HG03280 (cell line): Measurements from ENCODE around the gene STPG3.
A peak's percentile ranks its signal among the peaks of the same experiment; 100 is the strongest.
"Not testable (repeated sequence)": the region's sequence is repeated elsewhere in the genome, so short reads cannot be mapped to it uniquely, and the experiment has no call there.

Source experiments
- ATAC-seq: cut with Tn5 transposase; IDR thresholded peaks from one replicate; pipeline ENCODE4 v1.9.1; 2021; ENCODE audit warnings: mild to moderate bottlenecking, moderate library complexity; ENCODE audit not compliant: unreplicated experiment

STPG3 gene

DNA sequence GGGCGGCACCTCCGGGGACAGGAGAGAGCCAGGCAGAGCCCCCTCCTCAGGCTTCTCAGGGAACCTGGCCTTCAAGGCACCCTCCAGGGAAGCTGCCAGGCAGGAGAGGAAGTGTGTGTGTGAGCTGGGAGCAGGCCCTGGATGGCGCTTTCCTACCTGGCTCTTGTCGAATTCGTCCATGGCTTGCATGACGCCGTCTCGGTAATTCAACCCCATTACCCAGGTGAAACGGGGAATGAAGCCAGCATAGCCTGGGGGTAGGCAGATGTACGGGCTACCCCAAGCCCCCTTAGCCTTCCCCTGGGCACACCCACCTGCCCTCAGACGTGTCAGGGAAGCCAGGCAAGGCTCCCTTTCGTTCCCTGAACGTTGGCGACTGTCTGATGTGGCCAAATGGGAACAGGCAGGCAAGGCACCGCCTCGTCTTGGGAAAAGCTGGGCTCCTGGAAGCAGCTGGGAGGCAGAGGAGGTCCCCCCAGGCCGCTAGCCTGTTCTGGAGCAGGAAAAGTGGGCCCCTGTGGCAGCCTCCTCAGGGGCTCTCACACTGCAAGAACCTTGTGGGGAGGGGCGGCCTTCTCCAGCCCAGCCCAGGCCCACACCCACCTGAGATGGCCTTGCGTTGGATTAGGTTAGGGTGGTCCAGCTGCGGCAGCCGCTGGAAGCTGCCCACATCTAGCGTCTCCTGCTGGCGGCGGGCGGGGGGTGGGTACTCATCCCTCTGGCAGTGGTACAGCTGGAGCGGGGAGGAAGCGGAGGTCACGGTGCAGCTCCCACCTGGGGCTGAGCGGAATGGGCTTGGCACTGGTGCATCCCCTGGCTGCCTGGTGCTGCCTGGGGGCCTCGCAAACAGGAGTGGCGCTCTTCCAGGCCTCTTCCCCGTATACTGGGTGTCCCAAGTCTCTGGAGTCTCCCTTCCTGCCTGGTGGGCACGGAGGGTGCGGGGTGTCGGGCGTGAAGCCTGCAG is 6.3 kb upstream of the STPG3 start:
- no peak for ATAC-seq

- no peak for ATAC-seq
These were observed 5.3 kb upstream of the STPG3 start for GRCh38 chr9:137245450-137246421.

DNA sequence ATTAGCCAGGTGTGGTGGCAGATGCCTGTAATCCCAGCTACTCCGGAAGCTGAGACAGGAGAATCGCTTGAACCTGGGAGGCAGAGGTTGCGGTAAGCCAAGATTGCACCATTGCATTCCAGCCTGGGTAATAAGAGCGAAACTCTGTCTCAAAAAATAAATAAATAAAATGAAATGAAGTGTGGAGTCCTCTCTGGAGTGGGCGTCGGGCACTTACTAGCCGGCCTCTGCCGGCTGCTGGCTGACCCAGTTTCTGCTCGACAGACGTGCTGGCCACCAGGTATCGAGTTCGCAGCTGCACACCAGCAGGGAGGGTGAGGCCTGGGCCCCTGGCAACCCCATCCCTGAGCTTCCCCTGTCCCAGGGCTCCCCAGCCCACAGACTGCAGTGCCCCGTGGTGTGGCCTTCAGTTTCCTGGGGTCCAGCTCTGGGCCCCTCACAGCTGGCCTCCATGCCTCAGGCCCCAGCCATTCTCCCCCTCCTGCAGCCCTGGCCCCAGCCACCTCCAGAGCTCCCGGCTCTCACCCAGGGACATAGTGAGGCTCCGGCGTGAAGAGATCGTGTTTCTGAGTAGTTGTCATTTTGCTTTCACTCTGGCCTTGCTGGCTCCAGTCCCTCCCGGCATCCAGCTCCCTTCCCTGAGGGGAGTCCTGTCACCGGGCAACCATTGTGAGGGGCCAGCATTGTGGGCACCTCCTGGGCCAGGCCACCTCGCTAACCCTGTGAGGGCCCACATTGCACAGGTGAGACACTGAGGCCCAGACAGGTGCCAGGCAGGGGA is 3.8 kb upstream of the STPG3 start:
- ATAC-seq, result no peak

DNA sequence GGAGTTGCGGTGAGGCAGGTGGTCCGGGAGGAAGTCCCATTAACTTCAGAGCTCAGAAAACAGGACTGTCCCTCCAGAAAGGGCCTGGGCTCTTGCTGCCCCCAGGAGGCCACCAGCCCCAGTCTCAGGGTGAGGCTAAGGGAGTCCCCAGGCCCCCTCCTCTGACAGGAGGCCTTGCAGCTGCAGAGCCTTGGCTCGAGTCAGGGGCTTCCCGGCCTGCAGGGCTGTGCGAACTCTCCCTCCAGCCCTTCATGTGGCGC is 3.2 kb upstream of the STPG3 start:
- no peak for ATAC-seq

- no peak for ATAC-seq
These were observed 525 bp upstream of the STPG3 start for GRCh38 chr9:137250329-137251193.

DNA sequence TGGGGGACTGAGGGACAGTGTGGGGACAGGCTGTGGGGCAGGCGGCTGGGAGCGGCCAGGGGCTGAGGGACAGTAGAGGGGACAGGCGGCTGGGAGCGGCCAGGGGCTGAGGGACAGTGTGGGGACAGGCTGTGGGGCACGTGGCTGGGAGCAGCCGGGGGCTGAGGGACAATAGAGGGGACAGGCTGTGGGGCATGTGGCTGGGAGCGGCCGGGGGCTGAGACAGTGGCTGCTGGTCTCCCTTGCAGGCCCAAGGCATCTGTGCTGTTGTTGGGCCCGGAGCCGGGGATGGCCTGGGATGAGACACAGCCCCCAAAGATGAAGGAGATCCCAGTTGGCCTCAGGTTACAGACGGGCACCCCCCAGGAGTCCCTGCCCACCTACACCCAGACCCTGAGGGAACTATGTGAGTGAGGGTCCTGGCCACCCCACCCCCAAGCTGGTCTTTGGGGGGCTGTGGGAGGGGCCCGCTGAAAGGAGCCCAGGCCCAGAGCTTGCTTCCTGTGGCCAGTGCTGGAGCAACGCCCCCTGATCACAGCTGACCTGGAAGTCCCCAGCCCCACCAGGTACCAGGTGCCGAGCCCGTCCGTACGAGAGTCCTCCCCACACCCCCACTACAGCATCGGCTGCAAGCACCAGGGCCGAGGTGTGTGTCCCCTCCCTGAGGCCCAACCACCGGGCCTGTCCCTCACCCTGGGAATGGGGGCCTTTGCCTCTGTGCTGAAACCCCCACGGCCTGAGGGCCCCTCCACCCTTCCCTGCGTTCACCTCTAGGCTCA is 593 bp downstream of the STPG3 start:
- ATAC-seq, result no peak

DNA sequence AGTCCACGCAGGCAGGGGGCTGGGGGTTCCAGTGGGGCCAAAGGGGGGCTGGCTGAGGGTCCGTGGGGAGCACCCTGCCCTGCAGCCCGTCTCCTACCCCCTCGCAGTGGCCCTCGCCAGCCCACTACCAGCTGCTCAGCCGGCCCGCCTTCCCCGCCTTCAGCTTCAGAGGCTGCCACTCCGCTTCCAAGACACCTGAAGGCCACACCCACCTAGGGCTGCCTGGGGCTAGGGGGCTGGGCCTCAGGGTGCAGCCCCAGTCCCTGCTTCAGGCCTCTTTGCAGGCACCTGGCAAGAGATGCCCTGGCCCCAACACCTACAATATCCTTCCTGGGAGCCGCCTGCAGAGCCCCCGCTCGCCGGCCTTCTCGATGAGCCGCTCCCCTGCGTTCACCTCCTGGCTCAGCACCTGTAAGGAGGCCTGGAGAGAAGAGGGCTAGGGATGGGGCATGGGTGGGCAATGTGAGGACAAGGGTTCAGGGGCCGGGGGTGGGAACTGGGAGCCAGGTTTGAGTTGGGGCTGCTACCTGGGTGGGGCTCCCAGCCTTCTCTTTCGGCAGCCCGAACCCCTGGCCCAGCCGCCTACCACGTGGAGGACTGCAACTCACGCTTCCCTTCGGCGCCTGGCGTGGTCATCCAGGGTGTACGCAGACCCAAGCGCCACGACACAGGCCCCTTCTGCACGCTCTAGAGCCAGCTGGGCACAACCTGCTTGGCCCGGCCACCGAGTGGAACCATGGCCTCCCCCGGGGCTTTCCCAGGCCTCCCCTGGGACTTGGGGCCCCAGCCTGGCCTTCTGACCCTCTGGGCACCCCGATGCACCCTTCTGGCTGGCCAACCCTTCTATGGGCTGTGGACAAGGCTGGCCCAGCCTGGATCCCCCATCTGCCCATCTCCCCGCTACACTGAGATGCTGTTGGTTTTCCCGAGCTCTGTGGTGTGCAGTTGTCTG is 1.7 kb downstream of the STPG3 start:
- ATAC-seq, result no peak

DNA sequence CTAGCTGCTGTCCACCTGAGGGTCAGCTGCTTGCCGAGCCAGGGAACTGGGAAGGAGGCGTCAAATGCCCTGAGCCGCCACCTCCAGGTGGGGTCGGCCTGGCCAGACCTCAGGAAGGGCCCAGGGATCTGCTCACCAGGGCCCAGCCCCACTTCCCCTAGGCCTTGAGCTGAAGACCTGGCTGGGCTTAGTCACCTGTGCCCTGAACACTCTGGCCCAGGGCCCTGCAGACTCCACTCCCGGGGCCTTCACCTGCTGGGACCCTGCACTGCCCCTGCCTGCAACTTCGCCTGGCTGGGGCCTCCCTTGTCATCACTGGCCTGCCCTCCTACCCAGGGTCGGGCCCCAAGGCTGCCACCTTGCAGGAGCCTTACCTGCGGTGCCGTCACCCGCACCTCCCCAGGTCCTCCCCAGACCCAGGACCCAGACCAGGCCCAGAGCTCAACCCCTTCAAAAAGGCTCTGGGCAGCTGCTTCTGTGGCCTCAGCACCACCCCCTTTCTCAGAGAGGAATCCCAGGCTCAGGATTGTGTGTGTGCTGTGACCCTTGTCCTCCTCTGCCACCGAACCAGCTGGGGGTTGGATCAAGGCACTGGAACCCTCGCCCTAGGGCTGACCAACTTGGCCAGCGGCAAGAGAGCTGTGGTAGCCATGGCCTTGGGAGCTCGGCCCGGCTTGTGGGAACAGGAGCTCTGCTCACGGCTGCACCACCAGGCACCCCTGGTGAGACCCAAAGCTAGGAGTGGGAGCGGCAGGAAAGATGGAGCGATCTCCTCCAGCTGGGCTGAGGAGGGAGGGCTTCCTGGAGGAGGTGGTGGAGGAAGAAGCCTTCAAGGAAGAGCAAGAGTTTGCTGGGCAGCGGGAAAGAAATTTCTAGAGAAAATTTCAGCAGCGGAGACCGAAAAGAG is 2.9 kb downstream of the STPG3 start:
- no peak for ATAC-seq

- peak; percentile 82 for ATAC-seq
These were observed 3.8 kb downstream of the STPG3 start, which contains the start of gene NELFB for GRCh38 chr9:137254624-137255447. TSS of gene NELFB (plus strand) at chr9:137255327.

DNA sequence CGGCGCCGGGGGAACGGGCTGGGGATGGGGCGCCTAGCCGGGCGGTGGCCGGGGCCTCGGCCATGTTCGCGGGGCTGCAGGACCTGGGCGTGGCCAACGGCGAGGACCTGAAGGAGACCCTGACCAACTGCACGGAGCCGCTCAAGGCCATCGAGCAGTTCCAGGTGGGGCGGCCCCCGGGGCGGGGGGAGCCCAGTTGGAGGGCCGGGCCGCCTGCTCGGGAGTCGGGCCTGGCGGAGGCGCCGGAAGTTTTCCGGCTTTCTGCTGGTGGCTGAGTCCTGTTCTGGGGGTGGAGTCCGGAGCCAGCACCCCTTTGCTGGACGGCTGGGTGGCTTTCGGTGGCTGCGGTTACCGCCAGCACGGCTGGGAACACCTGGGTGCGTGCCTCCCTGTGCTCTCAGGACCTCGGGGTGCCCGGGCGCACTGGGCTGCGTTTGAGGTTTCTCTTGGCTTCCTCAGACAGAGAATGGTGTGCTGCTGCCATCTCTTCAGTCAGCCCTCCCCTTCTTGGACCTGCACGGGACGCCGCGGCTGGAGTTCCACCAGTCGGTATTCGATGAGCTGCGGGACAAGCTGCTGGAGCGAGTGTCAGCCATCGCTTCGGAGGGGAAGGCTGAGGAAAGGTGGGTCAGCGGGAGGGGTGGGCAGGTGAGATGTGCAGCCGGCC is 4.5 kb downstream of the STPG3 start:
- no peak for ATAC-seq

- no peak for ATAC-seq
These were observed 5.3 kb downstream of the STPG3 start for GRCh38 chr9:137256362-137256761.

DNA sequence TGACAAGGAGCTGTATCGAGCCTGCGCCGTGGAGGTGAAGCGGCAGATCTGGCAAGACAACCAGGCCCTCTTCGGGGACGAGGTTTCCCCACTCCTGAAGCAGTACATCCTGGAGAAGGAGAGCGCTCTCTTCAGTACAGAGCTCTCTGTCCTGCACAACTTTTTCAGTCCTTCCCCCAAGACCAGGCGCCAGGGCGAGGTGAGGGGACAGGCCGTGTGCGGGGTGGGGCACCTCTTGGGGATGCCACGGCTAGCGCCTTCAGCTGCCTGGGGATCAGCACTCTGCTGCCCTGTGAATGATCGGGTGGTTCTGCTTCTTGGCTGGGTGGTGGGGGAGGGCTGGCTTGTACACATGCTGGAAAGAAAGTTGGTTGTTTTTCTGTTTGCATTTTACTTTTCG is 5.8 kb downstream of the STPG3 start:
- ATAC-seq, result no peak

GRCh38 chr9:137262173-137262908 is 11.3 kb downstream of the STPG3 start:
- not testable (repeated sequence) for ATAC-seq

DNA sequence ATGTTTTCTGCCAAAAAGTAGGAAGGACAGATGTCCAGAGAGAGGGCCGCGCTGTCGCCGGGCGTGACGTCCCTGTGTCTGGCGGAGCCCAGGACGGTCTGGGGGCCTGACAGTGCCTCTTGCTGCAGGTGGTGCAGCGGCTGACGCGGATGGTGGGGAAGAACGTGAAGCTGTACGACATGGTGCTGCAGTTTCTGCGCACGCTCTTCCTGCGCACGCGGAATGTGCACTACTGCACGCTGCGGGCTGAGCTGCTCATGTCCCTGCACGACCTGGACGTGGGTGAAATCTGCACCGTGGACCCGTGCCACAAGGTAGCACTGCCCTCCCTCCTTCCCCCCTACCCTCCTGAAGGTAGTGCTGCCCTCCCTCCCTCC is 11.8 kb downstream of the STPG3 start:
- no peak for ATAC-seq

DNA sequence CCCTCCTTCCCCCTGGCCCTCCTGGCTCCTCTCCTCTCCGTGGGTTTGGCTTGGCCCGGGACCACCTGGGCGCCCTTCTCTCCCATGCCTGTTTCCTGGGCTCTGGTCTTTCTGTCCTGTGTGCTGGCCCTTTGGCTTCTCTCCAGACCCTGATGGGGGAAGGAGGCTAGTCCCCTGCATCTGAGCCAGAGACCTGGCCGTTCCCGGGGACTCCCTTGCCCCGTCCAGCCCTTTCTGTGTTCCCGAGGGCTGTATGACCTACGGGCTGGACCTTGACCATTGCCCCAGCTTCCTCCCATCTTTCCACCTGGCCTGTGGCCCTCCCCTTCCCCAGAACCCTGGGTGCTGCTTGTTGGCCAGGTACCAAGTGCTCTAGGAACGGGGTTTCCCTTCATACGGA is 12.4 kb downstream of the STPG3 start:
- ATAC-seq, result no peak
